Measurements from ENCODE around the gene PPP1R27.

PPP1R27 gene

DNA sequence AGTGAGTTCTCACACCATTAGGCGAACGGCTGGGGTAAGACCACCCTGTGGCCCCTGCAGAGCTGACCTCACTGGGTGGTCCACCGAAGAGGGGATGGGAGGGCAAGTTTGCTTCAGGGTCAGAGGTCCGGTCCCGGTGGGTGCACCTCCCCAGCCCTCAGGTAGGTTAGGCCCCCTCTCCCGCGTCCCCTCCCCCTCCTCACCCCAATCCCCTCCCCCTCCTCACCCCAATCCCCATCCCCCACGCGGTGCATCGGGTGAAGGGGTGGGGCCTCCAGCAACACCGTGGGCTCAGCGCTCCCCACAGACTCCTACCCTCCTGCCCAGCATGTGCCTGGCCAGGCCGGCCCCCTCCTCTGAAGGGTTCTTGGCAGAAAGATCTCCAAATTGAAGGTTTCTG lies 15.1 kb downstream of the PPP1R27 start:
- no peak for DNase-seq

DNA sequence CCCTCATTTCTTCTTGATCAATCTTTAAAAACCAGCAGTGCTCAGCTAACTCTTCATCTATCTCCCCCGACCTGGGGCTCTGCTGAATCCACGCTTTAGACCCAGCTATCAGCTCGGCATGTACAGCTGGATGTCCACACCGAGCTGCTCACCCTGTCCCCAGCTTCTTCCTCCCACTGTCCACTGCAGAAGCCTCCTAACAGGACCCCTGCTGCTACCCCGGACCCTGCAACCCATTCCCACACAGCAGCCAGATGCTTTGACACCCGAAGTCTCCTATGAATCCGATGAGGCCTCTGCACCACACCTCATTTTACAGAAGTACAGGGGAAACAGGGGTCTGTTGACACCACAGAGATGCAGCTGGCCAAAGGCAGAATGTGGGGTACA lies 17.1 kb downstream of the PPP1R27 start:
- DNase-seq: no peak

DNA sequence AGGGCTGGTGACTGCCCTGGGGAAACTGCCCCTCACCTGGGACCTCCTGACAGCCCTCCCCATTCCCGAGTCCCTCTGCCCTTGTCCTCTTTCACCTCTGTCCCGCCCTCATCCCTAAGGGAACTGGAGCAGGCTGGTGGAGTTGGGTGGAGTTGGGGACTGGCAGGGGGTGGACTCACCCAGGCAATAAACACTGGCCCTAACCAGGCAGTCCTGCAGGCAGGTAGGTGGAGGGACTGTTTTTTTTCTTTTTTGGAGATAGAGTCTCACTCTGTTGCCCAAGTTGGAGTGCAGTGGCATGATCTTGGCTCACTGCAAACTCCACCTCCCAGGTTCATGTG lies 19.2 kb downstream of the PPP1R27 start:
- no peak for DNase-seq

DNA sequence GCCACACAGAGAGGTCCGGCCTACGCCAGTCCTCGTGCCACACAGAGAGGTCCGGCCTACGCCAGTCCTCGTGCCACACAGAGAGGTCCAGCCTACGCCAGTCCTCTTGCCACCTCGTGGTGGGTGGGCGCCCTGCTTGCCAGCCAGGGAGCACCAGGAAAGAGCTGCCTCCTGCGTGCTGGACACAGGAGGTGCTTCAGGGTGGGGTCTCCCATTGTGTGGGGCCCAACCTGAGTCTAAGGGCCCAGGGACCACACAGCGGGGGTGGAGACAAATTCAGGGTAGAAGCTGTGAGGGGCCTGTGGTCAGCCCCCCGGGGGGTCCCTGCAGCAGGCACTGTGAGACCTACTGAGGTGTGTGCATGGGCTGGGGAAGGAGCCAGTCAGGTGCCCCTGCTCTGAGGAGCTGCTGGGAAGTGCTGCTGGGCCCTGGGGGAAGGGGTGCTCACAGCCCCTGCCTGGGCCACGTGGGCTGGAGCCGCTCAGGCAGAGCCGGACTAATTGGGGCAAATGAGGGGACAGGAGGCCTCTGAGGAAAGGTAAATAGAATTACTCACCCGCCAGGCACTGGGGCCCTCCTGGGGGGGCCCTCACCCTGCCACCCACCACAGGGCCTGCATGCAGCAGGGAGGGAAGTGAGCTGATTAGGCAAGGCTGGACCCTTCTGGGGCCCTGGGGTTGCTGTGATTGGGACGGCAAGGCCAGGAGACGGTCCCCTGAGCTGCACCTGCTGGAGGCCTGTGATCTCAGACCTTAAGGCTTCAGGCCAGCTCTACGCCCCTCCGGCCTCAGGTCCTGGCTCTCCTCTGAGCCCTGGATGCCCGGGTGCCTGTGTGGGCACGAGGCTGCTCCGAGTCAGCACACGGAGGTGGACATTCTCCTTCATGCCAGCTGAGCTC lies 19.9 kb downstream of the PPP1R27 start:
- no peak for DNase-seq

DNA sequence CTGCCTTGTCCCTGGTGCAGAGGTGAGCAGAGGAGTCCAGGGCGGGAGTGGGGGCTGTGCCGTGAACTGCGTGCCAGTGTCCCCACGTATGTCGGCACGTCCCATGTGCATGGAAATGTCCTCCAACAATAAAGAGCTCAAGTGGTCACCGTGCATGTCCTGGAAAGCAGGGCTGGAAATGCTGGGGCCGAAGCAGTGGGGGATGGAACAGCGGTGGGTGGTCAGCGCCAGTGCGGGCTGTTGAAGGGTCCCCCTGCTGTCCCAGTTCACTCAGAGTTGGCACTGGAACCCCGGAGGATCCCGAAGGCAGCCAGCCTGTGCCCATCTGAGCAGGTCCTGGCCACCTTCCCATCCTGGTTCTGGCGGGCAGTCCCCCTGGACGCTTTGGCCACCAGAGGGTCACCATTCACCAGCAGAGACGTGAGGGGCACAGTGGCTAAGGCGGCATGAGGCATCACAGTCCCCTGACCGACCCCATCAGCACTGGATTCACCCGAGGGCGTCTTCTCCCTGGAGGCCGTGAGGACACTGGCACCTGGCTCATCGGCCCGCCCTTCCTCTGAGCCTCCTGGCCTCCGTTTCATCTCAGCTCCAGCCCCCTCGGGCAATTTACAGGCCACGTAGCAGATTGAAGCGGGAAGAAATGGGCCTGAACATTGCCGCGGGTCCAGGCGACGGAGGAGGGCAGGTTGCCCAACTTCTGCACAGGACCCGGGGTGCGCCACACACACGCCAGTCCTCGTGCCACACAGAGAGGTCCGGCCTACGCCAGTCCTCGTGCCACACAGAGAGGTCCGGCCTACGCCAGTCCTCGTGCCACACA lies 20.8 kb downstream of the PPP1R27 start:
- no peak for DNase-seq

DNA sequence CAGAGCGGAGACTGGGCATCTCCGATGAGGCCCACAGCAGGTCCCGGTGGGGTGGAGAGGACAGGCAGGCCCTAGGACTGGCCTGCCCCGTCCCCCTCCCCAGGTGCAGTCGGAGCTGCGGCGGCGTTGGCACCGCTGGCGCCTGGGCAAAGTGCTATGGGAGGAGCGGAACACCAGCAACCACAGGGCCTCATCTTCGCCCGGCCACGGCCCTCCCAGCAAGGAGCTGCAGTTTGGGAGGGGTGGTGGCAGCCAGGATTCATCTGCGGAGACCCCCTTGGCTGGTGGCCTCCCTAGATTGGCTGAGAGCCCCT lies 21.5 kb downstream of the PPP1R27 start:
- DNase-seq: no peak

DNA sequence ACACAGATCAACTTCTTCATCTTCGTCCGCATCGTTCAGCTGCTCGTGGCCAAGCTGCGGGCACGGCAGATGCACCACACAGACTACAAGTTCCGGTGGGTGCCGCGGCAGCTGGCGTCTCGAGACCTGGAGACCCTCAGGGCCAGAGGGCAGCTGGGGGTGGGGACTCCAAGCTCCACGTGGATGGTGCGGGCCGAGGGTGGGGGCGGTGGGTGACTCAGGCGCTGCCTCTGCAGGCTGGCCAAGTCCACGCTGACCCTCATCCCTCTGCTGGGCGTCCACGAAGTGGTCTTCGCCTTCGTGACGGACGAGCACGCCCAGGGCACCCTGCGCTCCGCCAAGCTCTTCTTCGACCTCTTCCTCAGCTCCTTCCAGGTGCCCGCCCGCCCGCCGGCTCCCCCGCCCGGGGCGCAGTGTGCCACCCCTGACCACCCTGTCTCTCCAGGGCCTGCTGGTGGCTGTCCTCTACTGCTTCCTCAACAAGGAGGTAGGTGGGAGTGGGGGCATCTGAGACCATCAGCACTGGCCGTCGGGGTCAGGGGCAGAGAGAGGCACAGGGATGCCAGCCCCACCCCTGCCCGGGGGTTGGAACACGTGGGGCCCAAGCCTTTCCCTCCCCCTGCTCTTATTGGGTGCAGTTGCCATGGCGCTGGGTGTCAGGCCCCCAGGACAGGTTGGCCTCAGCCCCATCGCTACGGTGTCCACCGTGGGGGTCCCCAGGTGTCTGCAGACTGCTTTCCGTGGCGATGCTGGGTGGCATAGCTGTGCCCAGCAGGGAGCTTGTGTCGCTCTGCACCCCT lies 22.1 kb downstream of the PPP1R27 start:
- no peak for DNase-seq

DNA sequence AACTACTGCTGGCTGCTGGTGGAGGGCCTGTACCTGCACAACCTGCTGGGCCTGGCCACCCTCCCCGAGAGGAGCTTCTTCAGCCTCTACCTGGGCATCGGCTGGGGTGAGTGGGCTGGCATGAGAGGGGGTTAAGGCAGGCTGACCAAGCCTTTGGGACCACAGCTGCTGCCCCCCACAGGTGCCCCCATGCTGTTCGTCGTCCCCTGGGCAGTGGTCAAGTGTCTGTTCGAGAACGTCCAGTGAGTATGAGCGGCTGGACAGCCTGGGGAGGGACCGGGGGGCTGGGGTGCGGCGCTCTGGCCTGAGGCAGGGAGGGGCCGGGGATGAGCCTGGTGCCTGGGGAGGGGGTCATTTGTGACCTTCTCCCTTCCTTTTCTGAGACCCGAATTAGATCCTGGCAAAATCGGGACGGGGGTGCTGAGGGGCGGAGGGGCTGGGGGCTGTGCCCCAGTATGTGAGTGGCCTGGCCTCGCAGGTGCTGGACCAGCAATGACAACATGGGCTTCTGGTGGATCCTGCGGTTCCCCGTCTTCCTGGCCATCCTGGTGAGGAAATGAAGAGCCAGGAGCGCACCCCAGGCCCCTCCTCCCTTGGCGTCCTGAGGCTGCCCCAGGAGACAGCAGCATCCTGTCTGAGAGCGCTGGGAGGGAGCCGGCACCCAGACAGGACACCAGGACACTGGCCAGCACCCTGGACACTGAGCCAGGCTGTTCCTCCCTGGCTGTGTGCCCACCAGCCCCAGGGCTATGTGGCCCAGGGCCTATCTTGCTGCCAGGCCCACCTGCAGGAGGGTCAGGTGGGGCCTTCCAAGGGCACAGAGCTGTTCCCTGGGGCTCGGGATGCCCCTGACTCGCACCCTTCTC lies 22.9 kb downstream of the PPP1R27 start:
- no peak for DNase-seq

DNA sequence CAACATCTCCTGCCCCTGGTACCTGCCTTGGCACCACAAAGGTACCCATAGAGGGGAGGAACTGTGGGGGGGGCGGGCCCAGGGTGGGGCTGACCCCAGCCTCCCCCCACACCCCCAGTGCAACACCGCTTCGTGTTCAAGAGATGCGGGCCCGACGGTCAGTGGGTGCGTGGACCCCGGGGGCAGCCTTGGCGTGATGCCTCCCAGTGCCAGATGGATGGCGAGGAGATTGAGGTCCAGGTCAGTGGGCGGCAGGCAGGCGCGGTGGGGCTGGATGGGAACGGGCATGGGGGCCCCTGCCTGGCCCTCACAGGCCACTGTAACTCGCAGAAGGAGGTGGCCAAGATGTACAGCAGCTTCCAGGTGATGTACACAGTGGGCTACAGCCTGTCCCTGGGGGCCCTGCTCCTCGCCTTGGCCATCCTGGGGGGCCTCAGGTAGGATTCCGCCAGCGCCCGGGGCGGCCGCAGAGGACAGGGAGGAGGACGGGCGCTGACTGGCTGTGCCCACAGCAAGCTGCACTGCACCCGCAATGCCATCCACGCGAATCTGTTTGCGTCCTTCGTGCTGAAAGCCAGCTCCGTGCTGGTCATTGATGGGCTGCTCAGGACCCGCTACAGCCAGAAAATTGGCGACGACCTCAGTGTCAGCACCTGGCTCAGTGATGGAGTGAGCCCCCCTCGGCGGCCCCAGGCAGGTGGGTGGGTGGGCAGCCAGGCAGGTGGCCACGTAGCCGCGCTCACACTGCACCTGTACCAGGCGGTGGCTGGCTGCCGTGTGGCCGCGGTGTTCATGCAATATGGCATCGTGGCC lies 23.8 kb downstream of the PPP1R27 start:
- no peak for DNase-seq

DNA sequence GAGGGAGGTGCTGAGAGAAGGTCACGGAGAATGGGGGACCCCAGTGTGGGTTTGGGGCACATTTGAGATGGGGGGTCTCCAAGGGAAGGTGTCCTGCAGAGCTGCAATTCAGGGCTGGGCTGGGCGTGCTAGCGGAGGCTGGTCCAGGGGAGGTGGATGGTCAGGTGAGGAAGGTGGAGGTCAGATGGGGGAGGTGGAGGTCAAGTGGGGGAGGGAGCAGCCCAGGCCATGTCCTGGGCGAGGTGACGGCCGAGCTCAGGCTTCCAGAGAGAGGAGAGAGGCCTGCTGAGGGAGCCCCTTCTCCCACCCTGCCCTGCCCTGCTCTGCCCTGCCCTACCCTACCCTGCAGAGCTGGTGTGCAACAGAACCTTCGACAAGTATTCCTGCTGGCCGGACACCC lies 24.4 kb downstream of the PPP1R27 start:
- no peak for DNase-seq

DNA sequence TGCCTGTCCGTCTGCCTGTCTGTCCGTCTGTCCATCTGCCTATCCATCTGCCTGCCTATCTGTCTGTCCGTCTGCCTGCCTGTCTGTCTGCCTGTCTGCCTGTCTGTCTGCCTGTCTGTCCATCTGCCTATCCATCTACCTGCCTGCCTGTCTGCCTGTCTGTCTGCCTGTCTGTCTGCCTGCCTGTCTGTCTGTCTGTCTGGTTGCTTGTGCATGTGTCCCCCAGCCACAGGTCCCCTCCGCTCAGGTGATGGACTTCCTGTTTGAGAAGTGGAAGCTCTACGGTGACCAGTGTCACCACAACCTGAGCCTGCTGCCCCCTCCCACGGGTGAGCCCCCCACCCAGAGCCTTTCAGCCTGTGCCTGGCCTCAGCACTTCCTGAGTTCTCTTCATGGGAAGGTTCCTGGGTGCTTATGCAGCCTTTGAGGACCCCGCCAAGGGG lies 25.3 kb downstream of the PPP1R27 start:
- DNase-seq: no peak

DNA sequence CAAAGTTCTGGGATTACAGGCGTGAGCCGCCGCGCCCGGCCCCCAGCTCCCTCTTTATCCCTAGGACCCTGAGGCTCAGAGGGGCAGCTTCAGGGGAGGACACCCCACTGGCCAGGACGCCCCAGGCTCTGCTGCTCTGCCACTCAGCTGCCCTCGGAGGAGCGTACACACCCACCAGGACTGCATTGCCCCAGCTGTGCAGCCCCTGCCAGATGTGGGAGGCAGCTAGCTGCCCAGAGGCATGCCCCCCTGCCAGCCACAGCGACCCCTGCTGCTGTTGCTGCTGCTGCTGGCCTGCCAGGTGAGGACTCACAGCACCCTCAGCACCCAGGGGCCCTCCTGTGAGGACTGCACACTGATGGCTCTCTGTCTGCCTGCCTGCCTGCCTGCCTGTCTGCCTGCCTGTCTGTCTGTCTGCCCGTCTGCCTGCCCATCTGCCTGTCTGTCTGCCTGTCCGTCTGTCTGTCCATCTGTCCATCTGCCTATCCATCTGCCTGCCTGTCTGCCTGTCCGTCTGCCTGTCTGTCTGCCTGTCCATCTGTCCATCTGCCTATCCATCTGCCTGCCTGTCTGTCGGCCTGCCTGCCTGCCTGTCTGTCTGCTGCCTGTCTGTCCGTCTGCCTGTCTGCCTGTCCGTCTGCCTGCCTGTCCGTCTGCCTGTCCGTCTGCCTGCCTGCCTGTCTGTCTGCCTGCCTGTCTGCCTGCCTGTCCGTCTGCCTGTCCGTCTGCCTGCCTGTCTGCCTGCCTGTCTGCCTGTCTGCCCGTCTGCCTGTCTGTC lies 25.9 kb downstream of the PPP1R27 start:
- no peak for DNase-seq

DNA sequence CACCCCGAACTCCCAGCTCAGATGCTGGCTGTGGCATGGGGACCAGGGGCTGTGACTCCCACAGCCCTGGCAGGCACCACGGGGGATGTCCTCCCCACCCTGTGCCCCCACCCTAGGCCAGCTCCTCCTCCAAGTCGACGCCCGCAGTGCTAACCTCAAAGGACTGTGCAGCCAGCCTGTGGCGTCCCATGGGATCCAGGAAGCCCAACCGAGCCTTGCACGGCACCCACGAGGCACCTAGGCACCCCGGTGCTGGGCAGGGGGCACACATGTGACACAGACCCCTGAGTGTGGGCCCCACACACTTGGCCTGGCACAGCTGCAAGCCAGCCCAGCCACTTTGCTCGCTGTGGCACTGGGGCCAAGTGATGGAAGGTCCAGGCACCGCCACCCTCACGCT lies 27.0 kb downstream of the PPP1R27 start:
- no peak for DNase-seq

DNA sequence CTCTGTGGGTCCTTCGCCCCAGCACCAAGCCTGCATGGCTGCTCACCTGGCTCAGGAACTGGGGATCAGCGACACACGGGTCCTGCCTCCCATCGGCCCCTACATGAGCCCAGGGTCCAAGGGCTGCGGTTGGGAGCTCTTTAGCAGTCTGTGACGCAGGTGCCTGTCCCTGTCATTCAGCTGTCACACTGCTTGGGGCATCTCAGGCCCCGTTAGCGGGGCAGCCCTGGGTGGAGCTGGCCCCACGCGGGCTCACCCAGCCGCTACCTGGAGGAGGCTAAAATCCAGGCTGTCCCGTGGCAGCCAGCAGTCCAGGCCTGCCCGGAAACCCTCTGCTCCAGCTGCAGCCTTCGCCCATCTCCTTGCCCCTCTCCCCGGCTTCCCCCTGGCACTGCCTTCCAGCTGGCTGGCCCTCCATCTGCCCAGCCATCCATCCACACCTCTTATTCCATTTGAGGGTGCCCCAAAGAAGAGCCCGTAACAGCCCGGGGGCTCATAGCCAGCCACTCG lies 27.6 kb downstream of the PPP1R27 start:
- no peak for DNase-seq

DNA sequence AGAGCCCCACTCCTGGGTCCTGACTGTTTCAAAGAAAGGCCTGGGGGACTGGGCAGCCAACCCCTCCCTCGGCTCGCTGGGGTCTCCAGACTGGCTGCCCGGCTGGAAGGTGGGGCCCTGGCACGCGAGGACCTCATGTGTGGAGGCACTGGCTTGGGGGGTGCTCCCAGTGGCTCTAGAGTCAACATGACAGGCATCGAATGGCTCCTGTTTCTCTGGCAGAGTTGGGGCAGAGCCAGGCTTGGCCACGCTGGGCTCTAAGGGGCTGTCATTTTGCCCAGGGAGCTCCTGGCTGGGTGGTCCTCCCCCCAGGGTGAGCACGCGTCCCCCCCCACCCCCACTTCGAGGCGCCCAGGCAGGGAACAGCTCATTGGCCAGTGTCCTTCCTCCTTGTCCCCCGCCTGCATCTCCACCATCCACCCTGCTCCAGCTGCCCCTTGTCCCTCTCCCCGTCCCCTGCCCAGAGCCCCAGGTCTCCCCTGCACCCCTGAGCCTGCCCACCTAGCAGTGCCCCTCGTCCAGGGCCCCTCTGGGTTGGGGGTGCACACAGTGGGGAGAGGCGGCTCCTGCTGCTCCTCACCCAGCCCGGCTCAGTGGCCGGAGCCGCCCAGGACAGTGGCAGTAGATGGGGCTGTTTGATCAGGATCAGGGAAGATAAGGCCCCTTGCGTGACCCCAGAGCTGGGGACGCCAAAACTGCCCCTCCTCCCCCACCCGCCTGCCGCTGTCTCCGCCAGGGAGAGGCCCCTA lies 28.2 kb downstream of the PPP1R27 start:
- no peak for DNase-seq

DNA sequence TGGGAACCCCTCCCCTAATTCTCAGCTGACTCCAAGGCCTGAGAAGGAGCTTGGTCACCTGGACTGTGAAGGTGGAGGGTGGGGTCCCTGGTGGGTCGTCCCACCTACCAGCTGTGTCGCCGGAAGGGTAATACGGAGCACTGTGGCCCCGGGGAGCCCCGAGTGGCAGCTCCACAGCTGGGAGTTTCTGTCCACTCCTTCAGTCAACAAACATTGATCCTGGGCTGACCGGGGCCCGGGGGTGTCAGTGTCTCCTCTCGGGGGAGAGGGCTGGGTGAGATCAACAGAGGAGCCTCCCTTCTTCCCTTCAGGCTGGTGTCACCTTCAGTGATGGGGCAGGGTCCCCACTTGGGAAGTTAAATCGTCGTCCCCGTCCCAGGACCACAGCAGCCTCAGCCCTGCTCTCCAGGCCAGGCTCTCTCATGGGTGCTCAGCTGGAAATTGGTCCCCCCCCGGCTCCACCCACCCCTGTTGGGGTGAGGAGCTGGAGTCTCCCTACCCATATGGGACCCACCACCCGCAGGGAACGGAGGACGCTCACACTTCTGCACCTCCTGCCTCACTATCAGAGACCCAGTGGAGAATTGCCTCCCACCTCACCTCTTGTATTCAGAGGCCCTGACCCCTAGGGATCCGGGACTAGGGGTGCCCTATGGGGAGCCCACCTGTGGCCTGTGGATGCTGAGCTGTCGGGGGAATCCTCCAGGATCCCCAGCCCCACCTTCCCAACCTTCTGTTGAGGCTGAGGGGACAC lies 29.0 kb downstream of the PPP1R27 start:
- DNase-seq: no peak

DNA sequence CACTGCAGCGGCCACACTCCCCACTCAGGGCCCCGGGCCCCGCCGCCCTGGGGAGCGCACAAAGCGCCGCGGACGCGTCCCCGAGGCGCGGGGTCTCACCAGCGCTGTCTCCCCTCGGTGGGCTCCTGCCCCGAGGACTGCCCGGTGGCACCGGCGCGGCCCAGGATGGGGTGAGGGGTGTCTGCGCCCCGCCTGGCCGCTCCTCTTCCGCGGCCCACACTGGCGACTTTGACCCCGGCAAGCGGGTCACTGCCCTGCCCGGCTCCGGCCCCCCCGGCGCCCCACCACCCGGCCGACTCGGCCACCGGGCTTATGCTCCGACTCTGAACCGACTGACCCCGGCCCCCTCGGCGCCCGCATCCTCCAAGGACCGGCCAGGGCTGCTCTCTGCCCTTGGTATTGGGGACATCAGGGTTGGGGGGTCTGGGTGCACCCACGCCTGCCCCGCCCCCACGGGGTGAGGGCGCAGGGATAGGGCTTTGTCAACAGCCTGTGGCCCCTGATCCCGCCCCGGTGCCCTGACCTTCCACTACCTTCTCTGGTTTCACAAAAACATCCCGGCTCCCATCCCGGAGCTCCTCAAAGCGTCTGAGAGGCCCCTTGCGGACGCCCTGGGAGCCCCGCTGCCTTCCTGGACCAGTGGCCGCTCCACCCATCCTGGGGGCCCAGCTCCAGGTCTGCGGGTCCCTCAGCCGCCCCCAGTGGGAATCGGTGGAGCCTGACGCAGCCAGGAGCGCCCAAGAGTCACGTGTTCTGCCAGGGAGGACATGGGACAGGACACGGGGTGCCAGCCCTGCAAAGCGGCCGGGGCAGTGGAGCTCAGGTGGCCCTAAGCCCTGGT lies 30.1 kb downstream of the PPP1R27 start:
- no peak for DNase-seq

Measured in activated CD4-positive, alpha-beta T cell treated with anti-CD3 and anti-CD28 coated beads for 1 hour (primary cell).